NT2/D1 (cell line): ENCODE measurements around the gene INSRR.

Source experiments
- SUZ12 ChIP-seq: IDR thresholded peaks from 2 replicates; pipeline ENCODE4 v1.6.1; 2011; ENCODE audit not compliant: insufficient read length, insufficient read depth; ENCODE audit errors: extremely low read depth
- YY1 ChIP-seq: IDR thresholded peaks from 2 replicates; pipeline ENCODE4 v1.6.1; 2011; ENCODE audit not compliant: insufficient read length, insufficient read depth
- ZNF274 ChIP-seq: IDR thresholded peaks from 2 replicates; pipeline ENCODE4 v1.6.1; 2011; ENCODE audit warnings: mild to moderate bottlenecking, low read depth, low read length

DNA sequence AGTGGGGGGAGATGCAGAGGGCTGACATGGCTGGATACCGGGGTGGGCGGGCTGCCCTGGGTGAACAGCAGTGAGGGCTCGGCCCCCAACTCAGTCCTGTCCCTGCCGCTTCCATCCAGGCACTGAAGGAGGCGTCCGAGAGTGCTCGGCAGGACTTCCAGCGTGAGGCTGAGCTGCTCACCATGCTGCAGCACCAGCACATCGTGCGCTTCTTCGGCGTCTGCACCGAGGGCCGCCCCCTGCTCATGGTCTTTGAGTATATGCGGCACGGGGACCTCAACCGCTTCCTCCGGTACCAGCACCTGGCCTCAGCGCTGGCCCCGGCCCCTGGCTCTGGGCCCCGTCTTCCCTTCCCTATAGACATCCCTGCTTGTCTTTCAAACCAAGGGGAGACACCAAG lies 17.4 kb upstream of the INSRR start:
- no peak for TF ChIP-seq YY1
- TF ChIP-seq SUZ12 = no peak
- no peak for TF ChIP-seq ZNF274
